ENCODE data around the gene UNC79.

The UNC79 gene

DNA sequence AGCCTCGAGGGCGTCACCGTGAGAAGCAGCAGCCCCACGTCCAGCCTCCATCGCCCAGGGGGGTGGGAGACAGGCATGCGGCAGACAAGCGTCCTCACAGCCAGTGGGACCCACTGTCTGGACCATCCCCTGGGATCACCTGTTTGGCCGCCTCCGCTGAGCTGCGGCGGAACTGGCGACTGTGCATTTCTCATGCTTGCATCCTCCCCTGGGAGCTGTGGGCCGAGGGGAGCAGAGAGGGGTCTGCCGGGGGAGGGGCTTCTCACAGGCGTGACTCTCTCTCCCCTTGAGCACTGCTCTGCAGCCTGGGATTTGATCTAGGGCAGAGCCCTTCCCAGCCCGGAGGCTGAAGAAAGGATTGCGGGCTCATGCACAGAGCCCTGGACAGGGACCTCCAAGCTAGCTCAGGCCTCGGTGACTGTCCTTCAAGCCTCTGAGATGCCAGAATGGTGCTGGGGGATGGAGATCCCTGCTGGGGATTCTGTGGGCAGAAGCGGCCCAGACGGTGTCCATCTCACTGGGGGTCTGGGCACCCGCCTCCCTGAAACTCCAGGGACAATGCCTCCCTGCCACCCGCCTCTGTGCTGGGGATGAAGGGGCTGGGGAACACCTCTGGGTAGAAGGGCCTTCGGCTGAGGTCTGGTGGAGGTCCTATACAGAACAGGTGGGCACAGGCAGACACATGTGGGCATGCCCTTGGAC lies 296.5 kb downstream of the UNC79 start:
- no peaks in the 10 kb centered on the region for H3K36me3 ChIP-seq
- no peaks in the 10 kb centered on the region for H3K9me3 ChIP-seq (replicated peaks in 1 of 11)
- H3K27me3 ChIP-seq = peaks cover 0 to 3% (median 0%) of the 10 kb centered on the region in 11 experiments; a peak in 2 of 22 replicates
- H3K4me1 ChIP-seq = peaks cover 4 to 22% (median 14%) of the 10 kb centered on the region in 10 experiments; a peak in 19 of 20 replicates
- peak overlapping the region; percentile 66 to 94 (median 83) for H3K4me2 ChIP-seq
- H4K20me1 ChIP-seq = peaks cover 0 to 10% (median 0%) of the 10 kb centered on the region in 11 experiments; a peak in 2 of 22 replicates
- H3K4me3 ChIP-seq = 0 out of 20 replicates have a peak overlapping the region, but pooled peaks of 1 of the 10 experiments have one; percentile 11
- no peak overlapping the region for H3K27ac ChIP-seq
- H3K9ac ChIP-seq = no peak overlapping the region; a peak in 1 of 22 replicates
- TF ChIP-seq Cebpa-rat (IDR thresholded peaks at IDR 0.05) = no peak

DNA sequence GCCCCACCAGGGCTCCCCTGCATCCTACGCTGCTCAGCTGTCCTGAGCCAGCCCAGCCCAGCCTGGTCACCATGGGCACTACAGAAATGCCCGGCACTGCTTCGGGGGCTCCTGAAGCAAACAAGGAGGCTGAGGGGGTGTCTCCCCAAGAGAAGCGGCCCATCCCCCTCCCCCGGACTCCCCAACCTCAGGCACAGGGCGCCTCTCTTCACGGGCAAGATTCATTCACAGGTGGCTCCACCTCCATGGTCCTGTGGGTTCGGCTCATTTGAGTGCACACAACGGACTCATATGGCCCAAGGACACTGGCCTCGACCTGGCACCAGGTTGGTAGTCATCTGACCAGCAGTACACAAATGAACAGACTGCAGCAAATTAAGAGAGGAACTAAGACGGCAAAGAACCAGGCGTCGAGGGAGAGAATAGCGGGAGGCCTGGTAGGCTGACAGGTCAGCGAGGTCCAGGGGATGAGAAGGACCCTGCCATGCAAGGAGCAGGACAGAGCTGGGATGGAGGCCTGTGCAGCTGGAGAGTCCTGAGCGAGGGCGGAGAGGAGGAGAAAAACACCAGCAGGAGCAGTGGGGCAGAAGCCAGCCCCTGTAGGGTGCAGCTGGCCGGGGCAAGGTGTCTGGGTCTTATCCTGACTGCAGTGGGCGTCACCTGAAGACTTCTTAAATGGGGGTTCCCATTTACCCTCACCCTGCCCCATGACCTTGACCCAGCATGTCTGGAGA lies 297.3 kb downstream of the UNC79 start:
- no peak overlapping the region for H3K4me3 ChIP-seq
- H3K36me3 ChIP-seq = no peaks in the 10 kb centered on the region
- peaks cover 0 to 10% (median 0%) of the 10 kb centered on the region in 11 experiments; a peak in 2 of 22 replicates for H4K20me1 ChIP-seq
- peak overlapping the region in 7 of 11 experiments; percentile 69 to 94 (median 88); a peak in 7 of 22 replicates for H3K4me2 ChIP-seq
- peaks cover 4 to 22% (median 14%) of the 10 kb centered on the region in 10 experiments; a peak in 19 of 20 replicates for H3K4me1 ChIP-seq
- no peak overlapping the region for H3K9ac ChIP-seq
- H3K9me3 ChIP-seq (replicated peaks in 1 of 11) = no peaks in the 10 kb centered on the region
- TF ChIP-seq Cebpa-rat (IDR thresholded peaks at IDR 0.05) = no peak
- H3K27ac ChIP-seq = no peak overlapping the region
- peaks cover 0 to 3% (median 0%) of the 10 kb centered on the region in 11 experiments; a peak in 2 of 22 replicates for H3K27me3 ChIP-seq

DNA sequence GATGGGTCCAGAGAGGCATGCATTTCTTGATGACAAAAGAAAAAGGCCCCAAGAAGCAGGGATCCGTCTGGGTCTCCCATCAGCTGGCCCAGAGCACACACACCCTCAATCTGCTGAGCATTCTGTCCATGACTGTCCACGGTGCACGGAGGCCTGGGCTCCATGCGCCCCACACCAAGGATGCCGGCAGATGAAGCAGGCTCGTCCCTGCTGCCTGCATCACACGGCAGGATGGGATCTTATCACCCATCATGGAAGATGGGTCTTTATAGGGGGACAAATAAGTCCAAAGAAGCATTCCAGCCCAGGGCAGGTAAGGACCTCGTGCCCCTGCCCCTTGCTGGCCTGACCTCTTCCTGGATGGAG lies 297.9 kb downstream of the UNC79 start:
- Histone ChIP-seq H3K36me3 (no peaks in the 10 kb centered on the region), H3K9me3 (replicated peaks in 1 of 11) (no peaks in the 10 kb centered on the region), H3K4me3 (no peak overlapping the region), H4K20me1 (peaks cover 0 to 10% (median 0%) of the 10 kb centered on the region in 11 experiments; a peak in 2 of 22 replicates), H3K4me2 (no peak overlapping the region), H3K27me3 (peaks cover 0 to 3% (median 0%) of the 10 kb centered on the region in 11 experiments; a peak in 2 of 22 replicates), H3K9ac (no peak overlapping the region), H3K4me1 (peaks cover 4 to 22% (median 14%) of the 10 kb centered on the region in 10 experiments; a peak in 19 of 20 replicates), H3K27ac (no peak overlapping the region)
- no peak for TF ChIP-seq Cebpa-rat (IDR thresholded peaks at IDR 0.05)

DNA sequence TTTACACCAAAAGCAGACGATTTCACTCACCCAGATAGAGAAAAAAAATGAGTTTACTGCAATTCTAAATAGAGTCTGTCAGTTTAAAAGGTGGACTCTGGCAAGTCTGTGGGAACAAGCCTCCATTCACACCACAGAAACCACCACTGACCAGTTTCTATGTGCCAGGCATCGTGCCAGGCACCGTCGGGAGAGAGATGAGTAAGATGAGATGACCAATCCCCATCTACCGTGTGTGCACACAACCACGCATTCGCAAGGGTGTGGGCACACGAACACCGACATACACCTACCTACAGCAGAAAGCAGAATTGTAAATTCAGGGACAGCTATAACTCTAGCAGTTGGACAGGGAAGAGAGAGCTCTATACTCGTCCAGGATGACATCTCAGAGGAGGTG lies 299.3 kb downstream of the UNC79 start:
- Histone ChIP-seq H3K4me3 (no peak overlapping the region), H3K36me3 (no peaks in the 10 kb centered on the region), H3K9me3 (replicated peaks in 1 of 11) (no peaks in the 10 kb centered on the region), H3K9ac (no peak overlapping the region), H4K20me1 (peaks cover 0 to 10% (median 0%) of the 10 kb centered on the region in 11 experiments; a peak in 2 of 22 replicates), H3K27ac (no peak overlapping the region), H3K4me2 (no peak overlapping the region), H3K4me1 (peaks cover 4 to 22% (median 14%) of the 10 kb centered on the region in 10 experiments; a peak in 19 of 20 replicates), H3K27me3 (peaks cover 0 to 3% (median 0%) of the 10 kb centered on the region in 11 experiments; a peak in 2 of 22 replicates)
- TF ChIP-seq Cebpa-rat (IDR thresholded peaks at IDR 0.05) = no peak

DNA sequence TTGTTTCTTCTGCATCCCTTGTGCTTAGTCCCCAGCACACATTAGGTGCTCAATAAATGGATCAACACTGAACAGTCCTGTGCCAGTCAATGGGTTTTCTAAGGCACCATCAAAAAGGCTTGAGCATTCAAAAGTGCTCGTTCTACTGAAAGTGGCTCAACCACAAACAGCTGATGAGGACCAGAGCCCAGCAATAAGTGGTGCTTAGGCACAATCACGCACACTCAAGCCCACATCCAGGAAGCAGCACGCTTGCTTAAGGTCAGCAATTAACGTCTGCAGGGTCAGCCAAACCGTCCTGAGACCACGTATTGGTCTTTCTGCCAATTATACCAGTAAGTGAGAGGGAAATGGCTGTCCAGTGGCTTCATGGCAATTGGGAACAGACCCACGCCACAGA lies 301.0 kb downstream of the UNC79 start:
- H3K36me3 ChIP-seq = no peaks in the 10 kb centered on the region
- H3K4me3 ChIP-seq = no peak overlapping the region
- H3K27me3 ChIP-seq = peaks cover 0 to 3% (median 0%) of the 10 kb centered on the region in 11 experiments; a peak in 2 of 22 replicates
- H3K9me3 ChIP-seq (replicated peaks in 1 of 11) = no peaks in the 10 kb centered on the region
- H3K4me1 ChIP-seq = peaks cover 4 to 18% (median 10%) of the 10 kb centered on the region in 10 experiments; a peak in 19 of 20 replicates
- no peak overlapping the region for H3K27ac ChIP-seq
- no peak for TF ChIP-seq Cebpa-rat (IDR thresholded peaks at IDR 0.05)
- no peak overlapping the region for H3K9ac ChIP-seq
- H4K20me1 ChIP-seq = peaks cover 0 to 6% (median 0%) of the 10 kb centered on the region in 11 experiments; a peak in 2 of 22 replicates
- H3K4me2 ChIP-seq = no peak overlapping the region

DNA sequence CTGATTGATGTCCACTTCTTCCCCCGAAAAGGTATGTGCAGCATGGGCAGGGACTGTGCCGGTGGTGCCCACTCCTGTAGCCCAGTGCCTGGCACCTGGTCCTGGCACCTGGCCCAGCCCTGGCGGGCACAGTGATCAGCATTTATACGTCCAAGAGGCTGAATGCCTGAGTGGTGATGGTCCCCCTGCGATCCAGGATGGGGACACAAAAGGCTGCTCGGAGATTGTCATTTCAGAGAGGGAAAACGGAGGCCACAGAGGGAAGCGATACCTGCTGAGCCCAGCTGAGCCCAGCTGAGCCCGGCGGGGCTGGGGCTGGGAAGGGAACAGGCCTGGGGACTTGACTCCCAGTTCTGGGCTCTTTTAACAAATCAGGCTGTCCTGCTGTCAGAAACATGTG lies 301.8 kb downstream of the UNC79 start:
- H3K9ac ChIP-seq = no peak overlapping the region
- H3K9me3 ChIP-seq (replicated peaks in 1 of 11) = no peaks in the 10 kb centered on the region
- no peaks in the 10 kb centered on the region for H3K27me3 ChIP-seq
- H3K4me2 ChIP-seq = no peak overlapping the region
- peaks cover 0 to 4% (median 0%) of the 10 kb centered on the region in 11 experiments; a peak in 2 of 22 replicates for H4K20me1 ChIP-seq
- no peak overlapping the region for H3K27ac ChIP-seq
- H3K4me1 ChIP-seq = peaks cover 0 to 10% (median 2%) of the 10 kb centered on the region in 10 experiments; a peak in 14 of 20 replicates
- H3K36me3 ChIP-seq = no peaks in the 10 kb centered on the region
- no peak overlapping the region for H3K4me3 ChIP-seq
- TF ChIP-seq Cebpa-rat (IDR thresholded peaks at IDR 0.05) = no peak

DNA sequence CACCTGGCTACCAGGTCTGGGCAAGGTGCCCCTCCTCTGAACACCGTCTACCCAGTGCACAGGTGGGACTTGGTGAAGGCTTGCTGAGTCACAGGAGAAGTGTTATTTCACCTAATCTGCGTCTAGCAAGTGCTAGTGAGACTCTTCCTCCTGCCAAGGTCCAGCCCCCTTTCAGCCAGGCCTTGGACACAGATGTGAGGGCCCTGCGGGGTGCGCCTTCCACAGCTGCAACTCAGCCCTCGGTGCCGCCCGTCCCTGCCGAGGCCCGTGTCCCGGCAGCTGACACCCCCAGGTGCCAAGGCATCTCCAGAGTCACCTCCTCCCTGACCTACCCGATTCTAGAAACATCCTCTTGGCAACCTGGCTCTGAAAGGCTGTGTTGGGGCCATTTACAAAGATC lies 302.5 kb downstream of the UNC79 start:
- no peaks in the 10 kb centered on the region for H3K9me3 ChIP-seq (replicated peaks in 1 of 11)
- no peak for TF ChIP-seq Cebpa-rat (IDR thresholded peaks at IDR 0.05)
- no peaks in the 10 kb centered on the region for H3K36me3 ChIP-seq
- no peak overlapping the region for H3K4me3 ChIP-seq
- 0 out of 20 replicates have a peak, but pooled peaks cover 0 to 5% (median 0%) of the 10 kb centered on the region in 10 experiments for H3K4me1 ChIP-seq
- no peaks in the 10 kb centered on the region for H3K27me3 ChIP-seq
- H3K9ac ChIP-seq = no peak overlapping the region
- H4K20me1 ChIP-seq = no peaks in the 10 kb centered on the region; a peak in 2 of 22 replicates
- no peak overlapping the region for H3K27ac ChIP-seq
- H3K4me2 ChIP-seq = no peak overlapping the region

DNA sequence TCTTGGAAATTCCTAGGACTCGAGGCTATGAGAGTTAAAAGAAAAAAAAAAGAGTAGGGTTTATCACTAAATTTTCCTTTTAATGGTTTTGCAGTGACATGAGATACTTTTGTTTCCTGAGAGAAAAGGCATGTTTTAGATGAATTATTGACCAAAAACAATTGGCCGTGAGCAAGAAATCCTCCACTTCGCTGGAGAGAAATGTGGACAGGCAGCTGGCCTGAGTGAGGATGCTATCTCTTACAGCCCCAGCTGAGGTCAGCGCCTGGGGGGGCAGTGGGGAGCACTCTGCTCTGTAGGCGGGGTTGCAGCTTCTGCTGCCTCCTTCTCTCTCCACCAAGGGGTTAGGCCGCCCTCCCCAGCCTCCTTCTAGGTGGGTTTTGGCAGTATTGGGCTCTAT lies 302.9 kb downstream of the UNC79 start:
- Histone ChIP-seq H3K27ac (no peak overlapping the region), H3K9me3 (replicated peaks in 1 of 11) (no peaks in the 10 kb centered on the region), H3K36me3 (no peaks in the 10 kb centered on the region), H4K20me1 (no peaks in the 10 kb centered on the region; a peak in 1 of 22 replicates), H3K9ac (no peak overlapping the region), H3K4me2 (no peak overlapping the region), H3K4me3 (no peak overlapping the region), H3K27me3 (no peaks in the 10 kb centered on the region), H3K4me1 (0 out of 20 replicates have a peak, but pooled peaks cover 0 to 5% (median 0%) of the 10 kb centered on the region in 10 experiments)
- no peak for TF ChIP-seq Cebpa-rat (IDR thresholded peaks at IDR 0.05)

Measured in BLaER1 treated with 17β-estradiol and CSF1 and Interleukin-3, amounts not matched to agents 10 nM and 100 nM (cell line).